HepG2 (cell line): ENCODE results near the gene RIPPLY2. TPM values are rescaled to one million over a fixed set of nuclear protein-coding genes. Genes with fewer than 3 reads are reported as not detected.

ENCODE experiments used
- CENPX ChIP-seq: sonication (generic); formaldehyde crosslinking; IDR thresholded peaks from 2 replicates; pipeline ENCODE4 v1.9.0; 2021; ENCODE audit warnings: mild to moderate bottlenecking, missing genetic modification reagents, moderate library complexity
- IRX3 ChIP-seq: sonication (generic); formaldehyde crosslinking; IDR thresholded peaks from 2 replicates; pipeline ENCODE4 v1.8.1; 2023; ENCODE audit warnings: mild to moderate bottlenecking, low read depth, missing genetic modification reagents, borderline replicate concordance
- MAX ChIP-seq: IDR thresholded peaks from 2 replicates; pipeline ENCODE4 v1.6.1; 2012; ENCODE audit warnings: inconsistent platforms
- PAX8 ChIP-seq: sonication (generic); formaldehyde crosslinking; IDR thresholded peaks from 2 replicates; pipeline ENCODE4 v1.8.0; 2022; ENCODE audit warnings: mild to moderate bottlenecking, missing genetic modification reagents, borderline replicate concordance
- REXO4 ChIP-seq: sonication (generic); formaldehyde crosslinking; IDR thresholded peaks from 2 replicates; pipeline ENCODE4 v1.8.0; 2022; ENCODE audit warnings: missing genetic modification reagents, mild to moderate bottlenecking, borderline replicate concordance
- RNF219 ChIP-seq: sonication (generic); formaldehyde crosslinking; IDR thresholded peaks from 2 replicates; pipeline ENCODE4 v1.5.0; 2020; ENCODE audit warnings: mild to moderate bottlenecking, missing genetic modification reagents
- ZBTB14 ChIP-seq: sonication (generic); formaldehyde crosslinking; IDR thresholded peaks from 2 replicates; pipeline ENCODE4 v1.4.0; 2020; ENCODE audit warnings: missing genetic modification reagents
- ZFAT ChIP-seq: sonication (generic); formaldehyde crosslinking; conservative IDR thresholded peaks from 2 replicates; pipeline ENCODE4 v1.8.1; 2023; ENCODE audit warnings: missing genetic modification reagents, inconsistent platforms
- ZMYM3 ChIP-seq: sonication (generic); formaldehyde crosslinking; IDR thresholded peaks from 2 replicates; pipeline ENCODE4 v1.5.1; 2020; ENCODE audit warnings: mild to moderate bottlenecking, missing genetic modification reagents
- ZNF318 ChIP-seq: sonication (generic); formaldehyde crosslinking; IDR thresholded peaks from 2 replicates; pipeline ENCODE4 v1.4.0; 2020; ENCODE audit warnings: mild to moderate bottlenecking, missing genetic modification reagents
- ZNF460 ChIP-seq: sonication (generic); formaldehyde crosslinking; IDR thresholded peaks from 2 replicates; pipeline ENCODE4 v1.5.1; 2020; ENCODE audit warnings: missing genetic modification reagents, mild to moderate bottlenecking, borderline replicate concordance
- ZNF713 ChIP-seq: sonication (generic); formaldehyde crosslinking; IDR thresholded peaks from 2 replicates; pipeline ENCODE4 v1.4.0; 2020; ENCODE audit warnings: mild to moderate bottlenecking, missing genetic modification reagents
- ZNF724P ChIP-seq: sonication (generic); formaldehyde crosslinking; IDR thresholded peaks from 2 replicates; pipeline ENCODE4 v1.8.0; 2022; ENCODE audit warnings: missing genetic modification reagents, borderline replicate concordance
- polyA plus RNA-seq, 8 experiments: library from polyadenylated mRNA; depleted of rRNA in 3 of 8; stranded (reverse) in 7 of 8; unstranded in 1 of 8; fragments of >200 nt; fragmentation: Illumina TruSeq in 4 of 8; extraction: Trizol in 4 of 8; gene quantifications; 2 replicates each; pipeline versions ENCODE4 v1.2.1 to v1.2.3, GENCODE V29; 2011 to 2016; ENCODE audit warnings: low read depth in 4 of 8, missing spikeins in 1 of 8, mixed read lengths in 1 of 8; ENCODE audit not compliant: insufficient read depth in 1 of 8
- total RNA-seq, 5 experiments: library from RNA; depleted of rRNA; stranded (reverse); fragments of >200 nt; fragmentation: Illumina TruSeq; extraction: Trizol; gene quantifications; 2 replicates each; pipeline ENCODE4 v1.2.3, GENCODE V29; 2016; ENCODE audit warnings: low read depth in 1 of 5

The RIPPLY2 gene
- total and polyA plus RNA-seq, 2 of the 13 experiments (the other 11 are each of a cell fraction or from before 2014, with no cell fraction given): not detected

GRCh38 chr6:83859410-83860358 is 6.5 kb downstream of the RIPPLY2 start, which contains the start of gene CYB5R4 (continued):
- TF ChIP-seq IRX3 (CRISPR knock-in tag): peak; percentile 99
- TF ChIP-seq ZNF318: no peak
- TF ChIP-seq ZNF460 (CRISPR knock-in tag): no peak; the same call in 1 of the 2 replicates
- TF ChIP-seq RNF219 (CRISPR knock-in tag): no peak
- peak; percentile 79; the same call in 1 of the 2 replicates for TF ChIP-seq ZNF724P
- peak; percentile 60; the same call in 1 of the 2 replicates for TF ChIP-seq ZBTB14 (CRISPR knock-in tag)
- TF ChIP-seq PAX8 (CRISPR knock-in tag): no peak; the same call in 1 of the 2 replicates
- TF ChIP-seq ZNF713 (CRISPR knock-in tag): no peak
- 0 out of 2 replicates have a peak, but pooled peaks have one; percentile 73 for TF ChIP-seq REXO4 (CRISPR knock-in tag)
- TF ChIP-seq ZMYM3 (CRISPR knock-in tag): no peak
- TF ChIP-seq ZFAT: peak; percentile 85; the same call in 1 of the 2 replicates
- no peak for TF ChIP-seq CENPX (CRISPR knock-in tag)
- peak; percentile 37 for TF ChIP-seq MAX
